ENCODE measurements around the gene PLCB3. TPM values are rescaled to one million over a fixed set of nuclear protein-coding genes. Genes with fewer than 3 reads are reported as not detected.
A peak's percentile ranks its signal among the peaks of the same experiment; 100 is the strongest.
"Not testable (repeated sequence)": the region's sequence is repeated elsewhere in the genome, so short reads cannot be mapped to it uniquely, and the experiment has no call there.

PLCB3 gene
- total and polyA plus RNA-seq, 2 experiments from 2014 or later: 28.1 to 103 TPM

DNA sequence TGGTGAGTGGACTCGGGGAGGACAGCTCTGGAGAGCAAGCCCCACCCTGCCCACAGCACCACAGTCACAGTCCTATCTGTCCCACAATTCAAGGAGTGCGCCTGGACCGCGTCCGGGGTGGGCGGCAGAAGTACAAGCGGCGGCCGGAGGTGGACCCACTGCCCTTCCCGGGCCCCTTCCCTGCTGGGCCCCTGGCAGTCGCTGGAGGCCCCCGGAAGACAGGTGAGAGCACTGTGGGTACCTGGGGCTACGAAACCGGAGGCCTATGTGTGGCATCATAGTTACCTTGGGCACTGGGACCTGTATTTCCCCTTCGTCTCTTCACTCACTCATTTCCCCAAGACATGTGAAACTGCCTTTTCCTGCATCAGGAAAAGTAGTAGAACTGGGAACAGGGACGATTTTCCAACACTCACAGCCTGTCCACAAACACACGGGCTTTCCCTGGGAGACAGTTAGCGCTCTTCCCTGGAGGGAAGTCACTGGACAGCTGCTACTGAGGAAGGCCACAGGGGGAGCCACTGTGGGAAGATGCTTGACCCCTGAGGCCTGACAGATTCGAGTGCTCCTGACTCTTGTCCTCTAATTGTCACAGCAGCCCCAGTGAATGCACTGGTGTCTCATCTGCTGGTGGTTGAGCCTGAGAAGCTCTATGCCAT is 62.9 kb downstream of the PLCB3 start:
- H3K4me1 Mint-ChIP-seq: peaks cover 13% of the 10 kb centered on the region
- no peak for ATAC-seq
- peak; percentile 40 for DNase-seq (ENCODE audit: low spot score)

GRCh38 chr11:64314805-64315561 is 63.7 kb downstream of the PLCB3 start:
- H3K36me3 ChIP-seq (ENCODE audit: insufficient read depth): no peaks in the 10 kb centered on the region; the same call in 1 of the 2 replicates
- Mint-ChIP-seq H3K9me3 (no peaks in the 10 kb centered on the region; the same call in 1 of the 3 replicates), H3K27me3 (ENCODE audit: insufficient read depth, low read depth, poor library complexity) (peaks cover 30% of the 10 kb centered on the region), H3K4me3 (peak overlapping the region; percentile 49), H3K36me3 (ENCODE audit: low read depth) (peaks cover 34% of the 10 kb centered on the region), H3K4me1 (peaks cover 14% of the 10 kb centered on the region), H3K27ac (0 out of 2 replicates have a peak overlapping the region, but pooled peaks have one; percentile 26)
- H3K9me2 ChIP-seq (ENCODE audit: insufficient read depth): no peaks in the 10 kb centered on the region
- peaks cover 27% of the 10 kb centered on the region for H3K79me2 ChIP-seq (replicated peaks; ENCODE audit: insufficient read depth)
- ATAC-seq: no peak
- no peak for DNase-seq (ENCODE audit: low spot score)
- no peak overlapping the region for H3K27ac ChIP-seq (ENCODE audit: low read depth)
- H3K27me3 ChIP-seq (ENCODE audit: insufficient read depth): no peaks in the 10 kb centered on the region
- H3K4me2 ChIP-seq: no peak overlapping the region
- no peak overlapping the region for H2AFZ ChIP-seq
- peaks cover 19% of the 10 kb centered on the region; the same call in 1 of the 2 replicates for H3F3A ChIP-seq (replicated peaks; ENCODE audit: low read depth)
- H3K4me3 ChIP-seq: no peak overlapping the region
- TF ChIP-seq, protein P1, sequence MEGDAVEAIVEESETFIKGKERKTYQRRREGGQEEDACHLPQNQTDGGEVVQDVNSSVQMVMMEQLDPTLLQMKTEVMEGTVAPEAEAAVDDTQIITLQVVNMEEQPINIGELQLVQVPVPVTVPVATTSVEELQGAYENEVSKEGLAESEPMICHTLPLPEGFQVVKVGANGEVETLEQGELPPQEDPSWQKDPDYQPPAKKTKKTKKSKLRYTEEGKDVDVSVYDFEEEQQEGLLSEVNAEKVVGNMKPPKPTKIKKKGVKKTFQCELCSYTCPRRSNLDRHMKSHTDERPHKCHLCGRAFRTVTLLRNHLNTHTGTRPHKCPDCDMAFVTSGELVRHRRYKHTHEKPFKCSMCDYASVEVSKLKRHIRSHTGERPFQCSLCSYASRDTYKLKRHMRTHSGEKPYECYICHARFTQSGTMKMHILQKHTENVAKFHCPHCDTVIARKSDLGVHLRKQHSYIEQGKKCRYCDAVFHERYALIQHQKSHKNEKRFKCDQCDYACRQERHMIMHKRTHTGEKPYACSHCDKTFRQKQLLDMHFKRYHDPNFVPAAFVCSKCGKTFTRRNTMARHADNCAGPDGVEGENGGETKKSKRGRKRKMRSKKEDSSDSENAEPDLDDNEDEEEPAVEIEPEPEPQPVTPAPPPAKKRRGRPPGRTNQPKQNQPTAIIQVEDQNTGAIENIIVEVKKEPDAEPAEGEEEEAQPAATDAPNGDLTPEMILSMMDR (conservative IDR thresholded peaks at IDR 0.05; ENCODE audit: low read depth in 2 of 2): peak in 1 of 2 experiments; percentile 39; a peak in 2 of 4 replicates
- TF ChIP-seq POLR2AphosphoS5 (IDR thresholded peaks at IDR 0.05; ENCODE audit: low read depth): no peak
- H4K20me1 ChIP-seq (replicated peaks; ENCODE audit: insufficient read depth): no peaks in the 10 kb centered on the region; the same call in 1 of the 2 replicates
- peaks cover 12% of the 10 kb centered on the region for H3K4me1 ChIP-seq (ENCODE audit: insufficient read depth)

More for the DNA sequence above, 62.9 kb downstream of the PLCB3 start:
- 0 out of 2 replicates have a peak overlapping the region, but pooled peaks have one; percentile 26 for H3K27ac Mint-ChIP-seq
- Histone ChIP-seq H3K9me2 (ENCODE audit: insufficient read depth) (no peaks in the 10 kb centered on the region), H3K27ac (ENCODE audit: low read depth) (no peak overlapping the region), H3K4me1 (ENCODE audit: insufficient read depth) (peaks cover 10% of the 10 kb centered on the region), H3K27me3 (ENCODE audit: insufficient read depth) (no peaks in the 10 kb centered on the region), H2AFZ (no peak overlapping the region), H3K4me3 (no peak overlapping the region), H3K79me2 (replicated peaks; ENCODE audit: insufficient read depth) (peaks cover 34% of the 10 kb centered on the region), H3K4me2 (no peak overlapping the region), H3K36me3 (ENCODE audit: insufficient read depth) (no peaks in the 10 kb centered on the region; the same call in 1 of the 2 replicates), H3F3A (replicated peaks; ENCODE audit: low read depth) (peaks cover 19% of the 10 kb centered on the region; the same call in 1 of the 2 replicates), H4K20me1 (replicated peaks; ENCODE audit: insufficient read depth) (no peaks in the 10 kb centered on the region; the same call in 1 of the 2 replicates)
- no peak overlapping the region; the same call in 2 of the 3 replicates for H3K4me3 Mint-ChIP-seq
- peaks cover 29% of the 10 kb centered on the region for H3K27me3 Mint-ChIP-seq (ENCODE audit: insufficient read depth, low read depth, poor library complexity)
- no peaks in the 10 kb centered on the region; the same call in 1 of the 3 replicates for H3K9me3 Mint-ChIP-seq
- TF ChIP-seq, protein P1 (conservative IDR thresholded peaks at IDR 0.05; ENCODE audit: low read depth in 2 of 2): peak in 1 of 2 experiments; percentile 40
- no peak for TF ChIP-seq EZH2 (IDR thresholded peaks at IDR 0.05; ENCODE audit: low read depth, unreplicated experiment)
- peaks cover 32% of the 10 kb centered on the region for H3K36me3 Mint-ChIP-seq (ENCODE audit: low read depth)

DNA sequence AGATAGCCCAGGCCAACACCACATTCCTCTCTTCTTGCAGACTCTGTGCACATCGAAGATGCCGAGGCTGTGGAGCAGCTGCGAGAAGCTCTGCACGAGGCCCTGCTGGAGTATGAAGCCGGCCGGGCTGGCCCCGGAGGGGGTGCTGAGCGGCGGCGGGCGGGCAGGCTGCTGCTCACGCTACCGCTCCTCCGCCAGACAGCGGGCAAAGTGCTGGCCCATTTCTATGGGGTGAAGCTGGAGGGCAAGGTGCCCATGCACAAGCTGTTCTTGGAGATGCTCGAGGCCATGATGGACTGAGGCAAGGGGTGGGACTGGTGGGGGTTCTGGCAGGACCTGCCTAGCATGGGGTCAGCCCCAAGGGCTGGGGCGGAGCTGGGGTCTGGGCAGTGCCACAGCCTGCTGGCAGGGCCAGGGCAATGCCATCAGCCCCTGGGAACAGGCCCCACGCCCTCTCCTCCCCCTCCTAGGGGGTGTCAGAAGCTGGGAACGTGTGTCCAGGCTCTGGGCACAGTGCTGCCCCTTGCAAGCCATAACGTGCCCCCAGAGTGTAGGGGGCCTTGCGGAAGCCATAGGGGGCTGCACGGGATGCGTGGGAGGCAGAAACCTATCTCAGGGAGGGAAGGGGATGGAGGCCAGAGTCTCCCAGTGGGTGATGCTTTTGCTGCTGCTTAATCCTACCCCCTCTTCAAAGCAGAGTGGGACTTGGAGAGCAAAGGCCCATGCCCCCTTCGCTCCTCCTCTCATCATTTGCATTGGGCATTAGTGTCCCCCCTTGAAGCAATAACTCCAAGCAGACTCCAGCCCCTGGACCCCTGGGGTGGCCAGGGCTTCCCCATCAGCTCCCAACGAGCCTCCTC is 64.6 kb downstream of the PLCB3 start:
- H2AFZ ChIP-seq: not testable (repeated sequence)
- peak overlapping the region; percentile 100 for H3K27ac Mint-ChIP-seq

More for the DNA sequence above, 64.6 kb downstream of the PLCB3 start:
- H3K27ac ChIP-seq (ENCODE audit: low read depth): peak overlapping the region; percentile 93
- H3K9me2 ChIP-seq (ENCODE audit: insufficient read depth); DNase-seq (ENCODE audit: low spot score); H3K27me3 ChIP-seq (ENCODE audit: insufficient read depth); ATAC-seq; H3K9me3 Mint-ChIP-seq; H4K20me1 ChIP-seq (replicated peaks; ENCODE audit: insufficient read depth); H3K36me3 ChIP-seq (ENCODE audit: insufficient read depth): not testable (repeated sequence)
- H3F3A ChIP-seq (replicated peaks; ENCODE audit: low read depth): peaks cover 17% of the 10 kb centered on the region; the same call in 1 of the 2 replicates
- H3K4me3 ChIP-seq: peak overlapping the region; percentile 82
- peaks cover 22% of the 10 kb centered on the region for H3K79me2 ChIP-seq (replicated peaks; ENCODE audit: insufficient read depth)
- Mint-ChIP-seq H3K36me3 (ENCODE audit: low read depth) (peaks cover 44% of the 10 kb centered on the region), H3K4me3 (peak overlapping the region; percentile 98), H3K4me1 (peaks cover 15% of the 10 kb centered on the region), H3K27me3 (ENCODE audit: insufficient read depth, low read depth, poor library complexity) (peaks cover 33% of the 10 kb centered on the region)
- H3K4me2 ChIP-seq: peak overlapping the region; percentile 74
- H3K4me1 ChIP-seq (ENCODE audit: insufficient read depth): peaks cover 12% of the 10 kb centered on the region
